Testis (tissue), 3 donors: ENCODE measurements around the gene CAMTA1. TPM values are rescaled to one million over a fixed set of nuclear protein-coding genes. Genes with fewer than 3 reads are reported as not detected.

Source experiments
- DNase-seq: peaks from one replicate; pipeline ENCODE4 v3.0.0-alpha.2; 2019
- H3K27ac ChIP-seq, 2 donors: fragments of 200-600 bp; sonication (generic); one replicate each; pipeline ENCODE4 v1.5.1; 2019
- H3K27me3 ChIP-seq: fragments of 200-600 bp; sonication (generic); one replicate; pipeline ENCODE4 v1.5.1; 2019
- H3K36me3 ChIP-seq: fragments of 200-600 bp; sonication (generic); one replicate; pipeline ENCODE4 v1.5.1; 2017; ENCODE audit warnings: low read depth; ENCODE audit errors: missing control alignments
- H3K4me1 ChIP-seq: fragments of 200-600 bp; sonication (generic); one replicate; pipeline ENCODE4 v1.5.1; 2019
- H3K4me3 ChIP-seq, 2 donors: fragments of 200-600 bp; sonication (generic); one replicate each; pipeline ENCODE4 v1.5.1; 2017 to 2019
- H3K9me3 ChIP-seq: fragments of 200-600 bp; sonication (generic); one replicate; pipeline ENCODE4 v1.5.1; 2017
- CTCF ChIP-seq, 3 experiments: fragments of 450-650 bp in 2 of 3; fragments of 200-600 bp in 1 of 3; sonication (generic) in 1 of 3; IDR thresholded peaks; one replicate each; pipeline ENCODE4 v1.5.1; 2016 to 2019; ENCODE audit warnings: antibody characterized with exemption in 3 of 3, mild to moderate bottlenecking in 2 of 3, moderate library complexity in 1 of 3
- POLR2A ChIP-seq: fragments of 450-650 bp; IDR thresholded peaks from one replicate; pipeline ENCODE4 v1.6.1; 2017; ENCODE audit warnings: antibody characterized with exemption, mild to moderate bottlenecking, moderate library complexity
- WGBS, 2 donors: methylation state at CpG; one replicate each; pipeline ENCODE4 v1.1.5; 2018; 5-methylcytosine and 5-hydroxymethylcytosine counted together
- intact Hi-C: fragments of 100-400 bp; cut with DNase I; formaldehyde crosslinking; loops from one replicate; pipeline ENCODE4 v1.15.1; 2023; ENCODE audit warnings: low total_unique reads
- polyA plus RNA-seq: library from polyadenylated mRNA; stranded (reverse); fragments of 350-450 nt; fragmentation: Illumina TruSeq; extraction: RNeasy Lipid Tissue Mini Kit (QIAGEN cat#74804); gene quantifications from one replicate; pipeline ENCODE4 v1.2.3, GENCODE V29; 2014; ENCODE audit warnings: low read depth, low replicate concordance; ENCODE audit not compliant: insufficient read depth
- total RNA-seq, 2 donors: library from RNA; depleted of rRNA; stranded (reverse); fragments of >200 nt; gene quantifications; one replicate each; pipeline ENCODE4 v1.2.3, GENCODE V29; 2016

CAMTA1 gene
- total and polyA plus RNA-seq, 3 donors from 2014 or later = 116 to 158 (median 119) TPM

- intact Hi-C loops = no loop called here
- no peak for DNase-seq
- Histone ChIP-seq H3K4me1 (no peaks in the 10 kb centered on the region), H3K36me3 (no peaks in the 10 kb centered on the region), H3K27me3 (no peaks in the 10 kb centered on the region), H3K9me3 (no peaks in the 10 kb centered on the region), H3K4me3 (no peak overlapping the region), H3K27ac (no peak overlapping the region)
- 88 to 93% methylated on average over 2 of the region's 2 CpGs for WGBS, 2 donors
- TF ChIP-seq CTCF (IDR thresholded peaks at IDR 0.05) = no peak
These were observed 83.6 kb downstream of the CAMTA1 start for GRCh38 chr1:6868660-6869380.

- H3K4me3 ChIP-seq = no peak overlapping the region
- H3K4me1 ChIP-seq = no peaks in the 10 kb centered on the region
- TF ChIP-seq CTCF (IDR thresholded peaks at IDR 0.05) = no peak
- no peak for TF ChIP-seq POLR2A
- 80 to 89% methylated on average over 4 of the region's 4 CpGs for whole genome bisulfite sequencing, 2 donors
- H3K27me3 ChIP-seq = no peaks in the 10 kb centered on the region
- H3K9me3 ChIP-seq = no peaks in the 10 kb centered on the region
- DNase-seq = no peak
- intact Hi-C loops = no loop called here
- no peaks in the 10 kb centered on the region for H3K36me3 ChIP-seq
- H3K27ac ChIP-seq = no peak overlapping the region
These were observed 84.3 kb downstream of the CAMTA1 start for GRCh38 chr1:6869545-6869944.

- Histone ChIP-seq H3K4me1 (no peaks in the 10 kb centered on the region), H3K27ac (no peak overlapping the region)
These were observed 84.8 kb downstream of the CAMTA1 start for GRCh38 chr1:6870086-6870485.

GRCh38 chr1:6870571-6870970 is 85.3 kb downstream of the CAMTA1 start:
- intact Hi-C loops = no loop called here
- DNase-seq = no peak
- TF ChIP-seq POLR2A (no peak), CTCF (IDR thresholded peaks at IDR 0.05) (no peak)
- Histone ChIP-seq H3K4me3 (no peak overlapping the region), H3K9me3 (no peaks in the 10 kb centered on the region), H3K4me1 (no peaks in the 10 kb centered on the region), H3K36me3 (no peaks in the 10 kb centered on the region), H3K27ac (no peak overlapping the region), H3K27me3 (no peaks in the 10 kb centered on the region)

More at GRCh38 chr1:6870086-6870485, 84.8 kb downstream of the CAMTA1 start:
- DNase-seq = no peak
- WGBS, 2 donors = 61 to 66% methylated on average over 6 of the region's 6 CpGs
- H3K27me3 ChIP-seq = no peaks in the 10 kb centered on the region
- H3K4me3 ChIP-seq = no peak overlapping the region
- no peaks in the 10 kb centered on the region for H3K36me3 ChIP-seq
- H3K9me3 ChIP-seq = no peaks in the 10 kb centered on the region
- TF ChIP-seq POLR2A = no peak
- intact Hi-C loops = no loop called here

GRCh38 chr1:6871300-6871972 is 86.2 kb downstream of the CAMTA1 start:
- H3K4me3 ChIP-seq = no peak overlapping the region
- WGBS, 2 donors = 78 to 87% methylated on average over 3 of the region's 3 CpGs
- no peaks in the 10 kb centered on the region for H3K4me1 ChIP-seq
- intact Hi-C loops = no loop called here
- no peaks in the 10 kb centered on the region for H3K27me3 ChIP-seq
- no peak overlapping the region for H3K27ac ChIP-seq
- DNase-seq = no peak
- H3K9me3 ChIP-seq = no peaks in the 10 kb centered on the region
- no peaks in the 10 kb centered on the region for H3K36me3 ChIP-seq
- TF ChIP-seq CTCF (IDR thresholded peaks at IDR 0.05) = no peak
- TF ChIP-seq POLR2A = no peak
